Erythroblast (primary cell): Measurements from ENCODE around the gene CACNA1E.

ENCODE experiments used
- GATA1 ChIP-seq: IDR thresholded peaks from 2 replicates; pipeline ENCODE4 v1.6.1; 2011; ENCODE audit warnings: low read depth, mild to moderate bottlenecking, control low read depth, low read length, moderate library complexity
- POLR2A ChIP-seq: IDR thresholded peaks from 2 replicates; pipeline ENCODE4 v1.6.1; 2011; ENCODE audit warnings: mild to moderate bottlenecking, low read length

- TF ChIP-seq POLR2A (no peak), GATA1 (no peak)
Measured at GRCh38 chr1:181525104-181525721, 41.9 kb downstream of the CACNA1E start.
